OCI-LY3 (cell line): ENCODE results near the gene WEE1.
"Not testable (repeated sequence)": the region's sequence is repeated elsewhere in the genome, so short reads cannot be mapped to it uniquely, and the experiment has no call there.

Experiments
- H2AFZ ChIP-seq: fragments of 200-600, 300-600 bp; shearing (Covaris generic); 2 replicates; pipeline ENCODE4 v1.6.0; 2014; ENCODE audit warnings: antibody characterized with exemption, low read depth, low read length
- H3K27ac ChIP-seq: fragments of 200-600, 300-600 bp; sonication (generic); 2 replicates; pipeline ENCODE4 v1.5.1; 2014; ENCODE audit warnings: mild to moderate bottlenecking, low read length, moderate library complexity, mixed read lengths
- H3K27me3 ChIP-seq: fragments of 200-600, 300-600 bp; sonication (generic); 2 replicates; pipeline ENCODE4 v1.6.1; 2014; ENCODE audit warnings: low read depth, low read length, mixed read lengths
- H3K36me3 ChIP-seq: fragments of 200-600, 300-600 bp; sonication (generic); replicated peaks from 2 replicates; pipeline ENCODE3; 2014; ENCODE audit warnings: low read depth, low read length, mixed read lengths
- H3K4me1 ChIP-seq: fragments of 300-600, 200-600 bp; sonication (generic); 2 replicates; pipeline ENCODE4 v1.6.1; 2014; ENCODE audit warnings: low read length, mixed read lengths
- H3K4me2 ChIP-seq: fragments of 200-600, 300-600 bp; sonication (generic); 2 replicates; pipeline ENCODE4 v1.6.1; 2014; ENCODE audit warnings: low read length, mixed read lengths
- H3K4me3 ChIP-seq: fragments of 300-600, 200-600 bp; sonication (generic); 2 replicates; pipeline ENCODE4 v1.5.1; 2014; ENCODE audit warnings: antibody characterized with exemption, mild to moderate bottlenecking, low read length, moderate library complexity
- H3K79me2 ChIP-seq: fragments of 300-600, 200-600 bp; shearing (Covaris generic); 2 replicates; pipeline ENCODE4 v1.6.1; 2014; ENCODE audit warnings: mild to moderate bottlenecking, low read length, mixed read lengths
- H3K9ac ChIP-seq: fragments of 300-600, 200-600 bp; shearing (Covaris generic); 2 replicates; pipeline ENCODE4 v1.6.0; 2014; ENCODE audit warnings: mild to moderate bottlenecking, low read length, moderate library complexity
- H3K9me3 ChIP-seq: fragments of 200-600, 300-600 bp; shearing (Covaris generic); 2 replicates; pipeline ENCODE4 v1.6.1; 2014; ENCODE audit warnings: low read length, mixed read lengths; ENCODE audit not compliant: insufficient read depth
- H4K20me1 ChIP-seq: fragments of 200-600, 300-600 bp; sonication (generic); 2 replicates; pipeline ENCODE4 v1.6.1; 2016; ENCODE audit warnings: low read length, mixed read lengths; ENCODE audit not compliant: insufficient read depth
- EZH2phosphoT487 ChIP-seq: fragments of 200-600 bp; shearing (Covaris generic); IDR thresholded peaks from 2 replicates; pipeline ENCODE4 v1.6.1; 2018; ENCODE audit warnings: antibody characterized with exemption, mixed run types, low read depth
- TF ChIP-seq, protein P1 (sequence below): fragments of 200-600, 300-600 bp; sonication (generic); IDR thresholded peaks from 2 replicates; pipeline ENCODE4 v1.5.1; 2014; ENCODE audit warnings: antibody characterized with exemption, low read length, low read depth

WEE1 gene

DNA sequence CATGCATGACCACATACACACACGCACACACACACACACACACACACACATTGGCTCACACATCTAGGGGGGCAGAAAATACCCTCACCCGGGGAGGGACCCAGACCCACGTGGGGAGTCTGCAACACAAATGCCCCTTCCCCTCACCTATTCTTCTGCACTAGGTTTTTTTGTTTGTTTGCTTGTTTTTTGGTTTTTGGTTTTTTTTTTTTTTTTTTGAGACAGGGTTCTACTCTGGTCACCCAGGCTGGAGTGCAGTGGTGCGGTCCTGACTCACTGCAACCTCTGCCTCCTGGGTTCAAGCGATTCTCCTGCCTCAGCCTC, 28.4 kb downstream of the WEE1 start:
- TF ChIP-seq EZH2phosphoT487: no peak
- TF ChIP-seq, protein P1, sequence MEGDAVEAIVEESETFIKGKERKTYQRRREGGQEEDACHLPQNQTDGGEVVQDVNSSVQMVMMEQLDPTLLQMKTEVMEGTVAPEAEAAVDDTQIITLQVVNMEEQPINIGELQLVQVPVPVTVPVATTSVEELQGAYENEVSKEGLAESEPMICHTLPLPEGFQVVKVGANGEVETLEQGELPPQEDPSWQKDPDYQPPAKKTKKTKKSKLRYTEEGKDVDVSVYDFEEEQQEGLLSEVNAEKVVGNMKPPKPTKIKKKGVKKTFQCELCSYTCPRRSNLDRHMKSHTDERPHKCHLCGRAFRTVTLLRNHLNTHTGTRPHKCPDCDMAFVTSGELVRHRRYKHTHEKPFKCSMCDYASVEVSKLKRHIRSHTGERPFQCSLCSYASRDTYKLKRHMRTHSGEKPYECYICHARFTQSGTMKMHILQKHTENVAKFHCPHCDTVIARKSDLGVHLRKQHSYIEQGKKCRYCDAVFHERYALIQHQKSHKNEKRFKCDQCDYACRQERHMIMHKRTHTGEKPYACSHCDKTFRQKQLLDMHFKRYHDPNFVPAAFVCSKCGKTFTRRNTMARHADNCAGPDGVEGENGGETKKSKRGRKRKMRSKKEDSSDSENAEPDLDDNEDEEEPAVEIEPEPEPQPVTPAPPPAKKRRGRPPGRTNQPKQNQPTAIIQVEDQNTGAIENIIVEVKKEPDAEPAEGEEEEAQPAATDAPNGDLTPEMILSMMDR: no peak
- Histone ChIP-seq H3K4me1 (peaks cover 76% of the 10 kb centered on the region), H2AFZ (no peak overlapping the region), H3K27me3 (no peaks in the 10 kb centered on the region), H3K79me2 (no peaks in the 10 kb centered on the region), H3K4me2 (peak overlapping the region; percentile 93), H3K27ac (peak overlapping the region; percentile 99), H3K9me3 (no peaks in the 10 kb centered on the region), H3K4me3 (peak overlapping the region; percentile 62), H3K36me3 (no peaks in the 10 kb centered on the region), H3K9ac (peak overlapping the region; percentile 28; the same call in 1 of the 2 replicates), H4K20me1 (no peaks in the 10 kb centered on the region)

GRCh38 chr11:9603214-9603613, 29.7 kb downstream of the WEE1 start:
- not testable (repeated sequence) for H3K4me3 ChIP-seq, H3K27me3 ChIP-seq, H2AFZ ChIP-seq, H3K36me3 ChIP-seq, H3K9me3 ChIP-seq, H4K20me1 ChIP-seq, H3K79me2 ChIP-seq
- Histone ChIP-seq H3K9ac (peak overlapping the region; percentile 12; the same call in 1 of the 2 replicates), H3K27ac (peak overlapping the region; percentile 23; the same call in 1 of the 2 replicates), H3K4me2 (peak overlapping the region; percentile 57), H3K4me1 (peaks cover 72% of the 10 kb centered on the region)

- Histone ChIP-seq H3K4me3 (peak overlapping the region; percentile 17; the same call in 1 of the 2 replicates), H3K36me3 (no peaks in the 10 kb centered on the region), H2AFZ (no peak overlapping the region), H3K9me3 (no peaks in the 10 kb centered on the region), H3K9ac (peak overlapping the region; percentile 3; the same call in 1 of the 2 replicates), H3K27ac (peak overlapping the region; percentile 23), H4K20me1 (no peaks in the 10 kb centered on the region), H3K4me1 (peaks cover 72% of the 10 kb centered on the region), H3K4me2 (peak overlapping the region; percentile 57), H3K79me2 (no peaks in the 10 kb centered on the region), H3K27me3 (no peaks in the 10 kb centered on the region)
- TF ChIP-seq EZH2phosphoT487: no peak
- TF ChIP-seq, protein P1: no peak
Measured at GRCh38 chr11:9604134-9604533, 30.7 kb downstream of the WEE1 start.

GRCh38 chr11:9605742-9606141, 32.3 kb downstream of the WEE1 start:
- H3K9ac ChIP-seq: no peak overlapping the region
- no peaks in the 10 kb centered on the region for H3K79me2 ChIP-seq

More at GRCh38 chr11:9605742-9606141, 32.3 kb downstream of the WEE1 start:
- no peaks in the 10 kb centered on the region for H3K9me3 ChIP-seq
- H2AFZ ChIP-seq: no peak overlapping the region
- H3K4me1 ChIP-seq: peaks cover 70% of the 10 kb centered on the region
- no peak overlapping the region for H3K4me2 ChIP-seq
- no peak overlapping the region for H3K4me3 ChIP-seq
- TF ChIP-seq, protein P1: no peak
- TF ChIP-seq EZH2phosphoT487: no peak
- H3K36me3 ChIP-seq: no peaks in the 10 kb centered on the region
- no peaks in the 10 kb centered on the region for H4K20me1 ChIP-seq
- no peaks in the 10 kb centered on the region for H3K27me3 ChIP-seq
- H3K27ac ChIP-seq: no peak overlapping the region
